8988T (cell line): ENCODE measurements around the gene SH3GLB2.
"Not testable (repeated sequence)": the region's sequence is repeated elsewhere in the genome, so short reads cannot be mapped to it uniquely, and the experiment has no call there.

Experiments used
- DNase-seq: peaks from one replicate; pipeline ENCODE4 v3.0.0; 2011

Gene SH3GLB2

GRCh38 chr9:128992995-128993394, 35.1 kb downstream of the SH3GLB2 start:
- DNase-seq, result no peak

GRCh38 chr9:128987805-128988204, 40.3 kb downstream of the SH3GLB2 start:
- no peak for DNase-seq

DNA sequence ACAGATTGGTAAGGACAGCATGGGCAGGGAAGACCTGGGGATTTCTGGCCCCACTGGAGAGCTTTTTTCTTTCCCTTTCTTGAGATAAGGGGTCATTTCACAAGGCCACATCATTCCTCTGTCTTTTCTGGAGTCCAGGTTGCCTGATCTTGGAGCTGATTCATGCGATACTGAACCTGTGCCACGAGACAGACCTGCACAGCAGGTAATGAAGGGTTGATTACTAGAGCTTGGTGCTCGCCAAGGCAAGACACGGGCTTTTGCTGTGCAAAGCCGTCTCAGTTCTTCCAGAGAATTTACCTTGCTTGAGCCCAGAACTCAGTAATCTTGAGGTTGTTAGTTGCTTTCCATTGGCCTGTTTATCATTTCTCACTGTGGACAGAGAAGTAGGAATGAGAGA, 41.5 kb downstream of the SH3GLB2 start:
- no peak for DNase-seq

- no peak for DNase-seq
Measured at GRCh38 chr9:128983536-128983935, 44.6 kb downstream of the SH3GLB2 start.

DNA sequence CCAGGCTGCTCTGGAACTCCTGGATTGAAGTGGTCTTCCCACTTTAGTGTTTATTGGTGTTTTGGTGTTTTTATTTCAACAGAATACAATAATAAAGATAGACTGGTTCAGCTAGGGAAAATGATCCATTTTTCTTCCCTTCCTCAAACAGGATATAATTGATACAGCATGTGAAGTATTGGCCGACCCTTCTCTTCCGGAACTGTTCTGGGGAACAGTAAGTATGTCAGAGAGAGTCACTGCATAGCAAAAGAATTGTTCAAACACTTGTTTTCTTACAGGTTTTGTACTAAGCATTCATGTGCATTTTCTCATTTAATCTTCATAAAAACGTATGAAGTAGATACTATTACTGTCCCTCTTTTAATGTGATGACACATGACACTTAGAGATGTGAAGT, 49.0 kb downstream of the SH3GLB2 start:
- no peak for DNase-seq

DNA sequence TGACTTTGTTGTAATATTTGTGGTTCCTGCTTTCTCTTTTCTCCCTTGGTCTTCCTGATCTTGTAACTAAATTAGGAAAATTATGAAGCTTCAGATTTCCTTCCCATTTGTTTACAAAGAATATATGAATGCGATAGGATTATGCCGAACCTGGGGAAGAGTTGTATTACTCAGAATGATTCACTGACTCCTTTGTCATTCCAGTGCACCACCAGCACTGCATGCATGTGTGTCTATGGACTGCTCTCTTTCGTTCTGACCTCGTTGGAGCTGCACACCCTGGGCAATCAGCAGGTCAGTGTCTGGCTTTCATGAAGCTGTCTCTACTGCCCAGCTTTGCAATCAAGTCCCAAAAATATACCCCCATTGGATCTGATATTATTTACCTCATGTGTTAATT, 55.2 kb downstream of the SH3GLB2 start:
- DNase-seq, result no peak

- DNase-seq, result no peak
Measured at GRCh38 chr9:128969491-128969890, 58.6 kb downstream of the SH3GLB2 start.

- DNase-seq, result not testable (repeated sequence)
Measured at GRCh38 chr9:128961403-128961802, 66.7 kb downstream of the SH3GLB2 start.
